ENCODE measurements around the gene SLC9B2.
A peak's percentile ranks its signal among the peaks of the same experiment; 100 is the strongest.

Gene SLC9B2

DNA sequence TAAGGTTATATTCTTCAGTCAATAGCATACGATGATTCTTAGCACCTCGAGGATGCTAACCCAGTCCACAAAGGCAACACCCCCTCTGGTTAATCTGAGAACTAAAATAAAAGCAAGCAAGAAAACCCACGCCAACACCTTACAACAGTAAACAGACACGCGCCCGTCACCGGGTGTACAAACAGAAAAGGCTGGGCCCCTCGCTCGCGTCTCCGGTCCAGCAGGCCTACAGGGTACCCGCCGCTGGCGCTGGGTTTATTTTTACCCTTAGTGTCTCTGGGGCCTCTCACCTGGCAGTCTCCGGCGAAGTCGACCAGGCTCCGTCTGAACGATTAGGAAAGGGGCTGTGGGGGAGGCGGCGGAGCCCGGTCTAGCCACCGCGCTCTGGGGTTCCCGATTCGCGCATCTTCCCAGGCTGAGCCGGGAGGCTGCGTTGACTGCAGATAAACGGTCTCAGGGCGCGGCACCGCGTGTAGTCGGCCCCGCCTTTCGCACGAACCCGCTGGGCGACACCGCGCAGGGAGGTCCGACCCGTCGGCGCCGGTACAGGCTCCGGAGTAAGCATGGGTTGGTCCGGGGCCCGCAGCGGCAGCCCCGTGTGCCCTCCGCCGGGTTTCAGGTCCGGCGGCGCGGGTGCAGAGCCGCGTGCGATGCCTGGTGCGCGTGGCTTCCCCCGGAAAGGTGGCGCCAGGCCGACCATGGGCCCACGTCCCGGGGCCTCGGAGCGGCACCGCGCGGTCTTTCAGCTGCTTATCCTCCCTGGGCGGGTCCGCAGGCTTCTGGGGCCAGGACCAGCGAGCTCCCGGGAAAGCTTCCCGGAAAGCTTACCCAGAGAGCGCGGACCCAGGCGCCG lies 441 bp downstream of the SLC9B2 start:
- peak; percentile 85 for DNase-seq

DNA sequence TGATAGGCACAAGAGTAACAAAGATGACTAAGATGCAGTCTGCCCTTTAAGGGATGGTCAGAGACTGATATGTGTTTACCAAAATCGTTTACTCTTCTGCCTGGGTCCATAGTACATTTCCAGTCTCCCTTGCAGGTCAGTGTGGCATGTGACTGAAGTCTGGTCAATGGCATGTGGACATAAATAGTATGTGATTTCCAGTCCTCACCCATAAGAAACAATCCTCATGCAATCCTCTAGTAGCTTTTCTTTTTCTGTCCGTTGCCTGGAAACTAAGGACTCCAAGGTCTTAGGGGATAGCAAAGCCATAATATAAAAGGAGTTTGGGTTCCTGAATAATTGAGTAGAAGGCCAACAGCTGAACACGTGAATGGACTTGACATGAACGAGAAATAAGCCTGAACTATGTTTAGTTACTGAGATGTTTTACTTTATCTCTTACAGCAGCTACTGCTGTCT lies 1.1 kb downstream of the SLC9B2 start:
- no peak for DNase-seq

DNA sequence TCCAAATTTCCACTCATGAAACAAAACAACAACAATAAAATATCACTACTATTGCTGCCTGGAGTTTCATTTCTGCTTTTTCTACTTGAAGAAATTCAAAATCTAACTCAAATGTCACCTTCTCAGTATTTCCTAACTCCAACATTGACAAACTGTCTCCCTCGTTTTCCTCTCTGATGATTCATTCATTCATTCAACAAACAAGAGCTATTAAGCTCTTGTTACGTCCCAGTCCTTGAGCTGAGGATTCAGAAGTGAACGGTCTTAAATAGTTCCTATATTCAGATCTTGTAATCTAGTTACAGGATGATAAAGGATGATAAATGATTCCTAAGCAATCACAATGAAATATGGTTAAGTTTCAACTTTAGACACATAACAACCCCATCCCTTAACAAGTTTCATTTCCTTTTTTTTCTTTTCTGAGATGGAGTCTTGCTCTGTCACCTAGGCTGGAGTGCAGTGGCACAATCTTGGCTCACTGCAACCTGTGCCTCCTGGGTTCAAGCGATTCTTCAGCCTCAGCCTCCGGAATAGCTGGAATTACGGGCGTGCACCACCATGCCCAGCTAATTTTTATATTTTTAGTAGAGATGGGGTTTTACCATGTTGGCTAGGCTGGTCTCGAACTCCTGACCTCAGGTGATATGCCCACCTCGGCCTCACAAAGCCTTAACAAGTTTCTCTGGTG lies 1.7 kb downstream of the SLC9B2 start:
- no peak for DNase-seq

DNA sequence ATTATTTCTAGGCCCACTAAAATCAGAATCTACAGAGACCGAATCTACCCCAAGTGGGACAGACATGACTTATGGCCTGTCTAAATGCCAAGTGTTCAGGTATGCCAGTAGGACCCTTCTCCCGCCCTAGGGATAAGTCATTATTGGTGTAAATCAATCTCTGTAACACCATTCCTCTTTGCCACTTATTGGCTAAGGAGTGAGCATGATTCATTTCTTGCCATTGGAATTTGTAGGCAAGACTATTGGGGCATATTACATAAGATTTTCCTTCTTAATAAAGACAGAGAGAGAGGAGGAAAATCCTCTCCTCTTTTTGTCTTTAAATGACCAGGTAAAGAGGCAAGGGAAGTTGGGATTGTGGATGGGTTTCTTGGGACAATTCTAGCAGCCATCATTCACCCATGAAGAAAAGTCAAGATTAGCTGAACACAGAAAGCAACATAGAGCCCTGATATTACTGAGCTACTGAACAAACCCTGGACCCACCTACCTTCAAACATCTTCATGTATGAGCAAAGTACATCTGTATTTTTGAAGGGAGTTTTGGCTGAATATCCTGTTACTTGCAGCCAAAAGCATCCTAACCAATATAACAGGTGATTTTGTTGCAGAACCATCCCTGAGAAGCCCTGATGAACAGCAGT lies 2.6 kb downstream of the SLC9B2 start:
- no peak for DNase-seq

DNA sequence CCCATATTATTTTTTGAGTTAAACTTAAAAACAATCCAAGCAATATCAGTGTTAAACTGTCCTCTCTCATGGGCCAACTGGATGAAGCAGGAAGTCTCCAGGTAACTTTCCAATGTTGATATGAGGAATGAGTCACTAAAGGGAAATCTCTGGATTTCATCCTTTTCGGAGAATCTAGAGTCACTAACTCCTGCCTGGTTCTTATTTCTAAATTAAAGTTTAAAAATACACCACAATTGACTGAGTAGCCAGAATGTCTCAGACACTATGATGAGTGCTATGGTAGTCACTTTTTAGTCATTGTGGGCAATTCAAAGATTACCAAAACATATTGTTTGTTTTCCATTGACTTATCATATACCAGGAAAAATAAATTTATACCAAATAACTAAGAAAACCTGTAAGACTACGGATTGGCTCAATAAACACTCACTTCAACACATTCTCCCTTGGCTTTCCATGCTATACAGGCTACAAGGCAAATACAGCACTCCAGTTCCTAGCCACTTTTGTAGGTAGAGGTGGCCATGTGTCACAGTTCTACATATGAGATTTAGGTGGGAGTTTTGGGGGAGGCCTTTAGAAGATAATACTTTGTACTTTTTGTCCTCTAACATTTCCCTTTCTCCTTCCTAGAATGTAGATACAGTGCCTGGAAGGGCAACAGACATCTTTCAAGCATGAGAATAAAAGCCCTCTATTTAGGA lies 8.6 kb downstream of the SLC9B2 start:
- DNase-seq: no peak

DNA sequence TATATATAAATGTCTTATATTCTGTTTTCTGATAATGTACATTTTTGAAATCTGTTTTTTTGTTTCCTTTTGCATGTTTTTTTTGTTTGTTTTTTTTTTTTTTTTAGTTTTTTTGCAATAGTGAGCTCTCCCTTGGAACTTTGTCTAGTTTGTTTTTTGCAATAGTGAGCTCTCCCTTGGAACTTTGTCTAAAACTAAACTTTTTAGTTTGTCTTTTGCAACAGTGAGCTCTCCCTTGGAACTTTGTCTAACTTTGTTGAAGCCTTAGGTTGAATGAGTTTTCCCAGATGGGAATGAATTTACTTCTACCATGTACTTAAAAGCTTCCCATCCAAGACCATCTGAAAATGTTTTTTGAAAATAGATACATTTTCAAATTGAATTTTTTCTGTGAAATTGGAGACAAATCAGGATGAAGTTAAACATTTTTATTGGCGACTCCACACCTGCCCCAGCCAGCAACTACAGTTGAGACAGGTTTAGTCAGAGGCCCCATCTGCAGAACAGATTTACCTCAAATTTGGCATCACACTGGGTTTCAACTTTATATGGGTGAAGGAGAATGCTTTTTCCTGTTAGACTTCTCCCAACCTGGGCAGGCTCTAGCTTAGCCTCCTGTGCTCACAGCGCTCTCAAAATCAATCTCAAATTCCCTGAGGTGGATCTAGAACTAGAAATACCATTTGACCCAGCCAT lies 16.0 kb downstream of the SLC9B2 start:
- DNase-seq: no peak

DNA sequence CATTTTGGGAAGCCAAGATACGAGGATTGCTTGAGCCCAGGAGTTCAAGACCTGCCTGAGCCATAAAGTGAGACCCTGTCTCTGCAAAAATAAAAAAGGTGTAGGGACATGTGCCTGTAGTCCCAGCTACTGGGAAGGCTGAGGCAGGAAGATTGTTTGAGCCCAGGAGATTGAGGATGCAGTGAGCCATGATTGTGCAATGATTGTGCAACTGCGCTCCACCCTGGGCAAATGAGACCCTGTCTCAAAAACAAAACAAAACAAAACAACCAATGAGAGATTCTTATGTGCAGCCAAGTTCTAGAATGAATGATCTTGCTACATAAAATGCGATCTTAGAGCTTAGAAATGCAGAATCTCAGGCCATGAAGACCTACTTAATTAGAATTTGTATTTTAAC lies 22.5 kb downstream of the SLC9B2 start:
- DNase-seq: no peak

DNA sequence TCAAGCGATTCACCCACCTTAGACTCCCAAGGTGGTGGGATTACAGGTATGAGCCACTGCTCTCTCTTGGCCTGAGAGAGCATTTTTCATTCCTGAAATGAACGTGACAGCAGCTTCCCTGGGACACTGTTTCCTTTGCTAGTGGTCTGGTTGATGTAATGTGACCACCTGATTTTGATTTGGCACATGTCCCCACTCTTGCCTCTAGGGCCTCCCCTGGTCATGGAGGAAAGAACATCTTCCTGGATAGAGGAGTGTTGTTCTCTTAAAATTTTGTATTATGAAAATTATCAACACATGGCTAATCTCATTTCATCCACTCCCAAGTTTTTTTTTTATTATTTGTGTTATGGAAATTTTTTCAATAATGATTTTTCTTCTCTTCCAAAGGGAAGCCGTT lies 23.8 kb downstream of the SLC9B2 start:
- no peak for DNase-seq

DNA sequence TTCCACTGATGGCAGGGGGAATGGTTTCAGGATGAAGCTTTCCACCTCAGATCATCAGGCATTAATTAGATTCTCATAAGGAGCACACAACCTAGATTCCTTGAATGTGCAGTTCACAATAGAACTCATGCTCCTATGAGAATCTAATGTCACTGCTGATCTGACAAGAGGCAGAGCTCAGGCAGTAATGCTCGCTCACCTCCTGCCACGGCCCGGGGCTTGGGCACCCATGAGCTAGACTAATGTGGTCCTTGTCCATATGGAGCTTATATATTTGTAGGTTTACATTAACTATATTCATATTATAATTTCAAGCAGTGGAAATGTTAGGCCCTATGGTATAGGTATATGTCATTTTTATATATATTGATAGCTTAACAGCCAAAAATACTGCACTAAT lies 24.4 kb downstream of the SLC9B2 start:
- DNase-seq: no peak

DNA sequence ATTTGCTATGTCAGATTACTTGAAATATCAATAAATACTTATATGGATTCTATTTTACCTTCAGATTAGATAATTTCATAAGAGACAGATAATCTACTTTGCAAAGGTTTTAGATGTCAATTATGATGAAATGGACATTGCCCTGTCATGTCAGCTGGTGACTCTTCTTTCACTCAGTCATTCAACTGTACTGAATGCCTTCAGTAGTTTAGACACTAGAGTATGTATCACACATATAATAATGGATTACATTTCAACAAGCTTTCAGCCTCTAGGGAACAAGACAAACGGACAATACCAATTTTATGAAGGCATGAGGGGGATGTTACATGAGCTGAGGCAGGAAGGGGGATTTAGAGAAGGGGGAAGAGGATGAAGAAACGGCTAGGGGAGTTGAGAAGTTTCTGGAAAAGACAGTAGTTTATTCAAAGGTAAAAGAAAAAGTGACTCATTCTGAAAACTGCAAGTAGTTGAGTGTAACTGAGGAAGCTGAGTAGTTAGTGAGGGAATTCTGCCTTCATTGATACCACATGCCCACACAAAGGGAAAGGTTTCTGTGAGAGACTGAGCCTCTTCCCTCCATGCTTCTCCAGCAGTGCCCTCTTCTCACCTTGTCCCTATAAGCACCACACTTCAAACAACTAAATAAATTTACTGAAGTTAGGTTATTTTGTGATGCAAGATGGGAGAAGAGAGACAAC lies 25.7 kb downstream of the SLC9B2 start:
- DNase-seq: no peak

DNA sequence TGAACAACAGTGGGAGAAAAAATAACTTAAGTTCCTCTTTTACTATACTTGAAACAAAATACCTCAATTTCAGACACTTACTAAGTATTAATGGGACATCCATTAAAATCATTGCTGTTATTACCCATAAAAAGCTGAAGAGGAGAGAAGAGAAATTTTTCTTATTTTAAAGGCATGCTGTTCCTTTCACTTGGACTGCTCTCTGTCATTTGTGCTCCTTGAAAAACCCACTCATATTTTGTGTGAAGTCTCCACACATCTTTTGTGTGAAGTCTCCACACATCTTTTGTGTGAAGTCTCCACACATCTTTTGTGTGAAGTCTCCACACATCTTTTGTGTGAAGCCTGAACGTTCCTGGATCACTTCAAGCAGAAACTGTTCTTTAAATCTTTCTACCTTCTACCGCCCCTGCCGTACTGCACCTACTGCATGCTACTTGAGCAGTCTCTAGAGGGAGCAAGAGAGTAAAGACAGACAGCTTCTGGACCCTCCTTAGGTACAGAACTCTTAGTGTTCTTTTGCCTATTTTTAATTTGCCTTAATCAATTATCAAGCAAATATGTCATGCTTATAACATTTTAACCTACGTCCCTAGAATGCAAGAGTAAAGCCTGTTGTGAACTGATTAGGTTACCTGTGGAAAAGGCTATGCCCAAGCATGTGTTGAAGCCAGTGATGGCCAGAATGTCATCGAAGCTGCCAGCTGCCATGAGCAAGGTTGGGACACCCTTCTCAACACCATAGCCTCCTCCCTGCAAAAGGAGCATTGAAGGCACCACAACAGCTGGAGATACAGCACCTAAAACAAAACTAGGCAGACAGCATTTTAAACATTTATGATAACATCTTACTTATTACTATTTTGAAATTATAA lies 29.9 kb downstream of the SLC9B2 start:
- DNase-seq: peak; percentile 70

DNA sequence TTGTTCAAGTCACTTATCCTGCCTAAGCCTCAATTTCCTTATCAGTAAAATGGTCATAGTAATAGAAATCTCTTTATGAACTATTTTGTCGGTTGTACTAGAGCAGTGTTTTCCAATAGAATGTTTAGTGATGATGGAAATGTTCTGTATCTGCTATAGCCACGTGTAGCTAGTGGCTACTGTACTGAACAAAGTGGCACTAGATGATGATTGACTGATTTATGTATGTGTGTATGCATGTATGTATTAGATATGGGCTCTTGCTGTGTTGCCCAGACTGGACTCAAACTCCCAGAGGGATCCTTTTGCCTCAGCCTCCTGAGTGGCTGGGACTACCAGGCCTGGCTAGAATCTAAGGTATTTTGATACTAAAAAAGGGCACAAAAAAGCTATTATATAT lies 32.4 kb downstream of the SLC9B2 start:
- no peak for DNase-seq

DNA sequence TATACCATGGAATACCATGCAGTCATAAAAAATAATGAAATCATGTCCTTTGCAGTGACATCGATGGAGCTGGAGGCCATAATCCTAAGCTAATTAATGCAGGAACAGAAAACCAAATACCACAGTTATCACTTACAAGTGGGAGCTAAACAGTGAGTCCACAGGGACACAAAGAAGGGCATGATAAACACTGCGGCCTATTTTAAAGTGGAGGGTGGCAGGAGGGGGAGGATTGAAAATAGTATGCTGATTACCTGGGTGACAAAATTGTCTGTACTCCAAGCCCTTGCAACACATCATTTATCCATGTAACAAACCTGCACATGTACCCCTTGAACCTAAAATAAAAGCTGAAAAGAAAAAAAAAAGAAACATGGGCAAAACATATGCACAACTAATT lies 40.4 kb downstream of the SLC9B2 start:
- no peak for DNase-seq

DNA sequence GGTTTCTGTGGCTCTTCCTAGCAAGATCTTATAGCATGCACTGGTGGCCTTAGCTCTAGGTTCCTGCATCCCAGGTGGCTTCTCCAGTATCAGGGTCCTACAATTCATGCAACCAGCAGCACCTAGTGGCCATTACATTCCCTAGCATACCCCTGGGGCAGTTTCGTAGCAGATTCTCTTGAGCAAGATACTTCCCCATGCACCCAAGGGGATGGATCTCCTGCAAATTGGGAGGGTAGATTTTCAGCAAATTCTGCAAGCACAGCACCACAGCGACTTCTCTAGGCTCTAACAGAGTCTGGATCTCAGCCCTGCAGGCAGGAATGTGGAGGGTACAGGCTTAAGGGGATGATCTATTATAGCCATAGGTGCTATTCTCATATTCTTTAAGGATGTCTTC lies 44.0 kb downstream of the SLC9B2 start:
- no peak for DNase-seq

DNA sequence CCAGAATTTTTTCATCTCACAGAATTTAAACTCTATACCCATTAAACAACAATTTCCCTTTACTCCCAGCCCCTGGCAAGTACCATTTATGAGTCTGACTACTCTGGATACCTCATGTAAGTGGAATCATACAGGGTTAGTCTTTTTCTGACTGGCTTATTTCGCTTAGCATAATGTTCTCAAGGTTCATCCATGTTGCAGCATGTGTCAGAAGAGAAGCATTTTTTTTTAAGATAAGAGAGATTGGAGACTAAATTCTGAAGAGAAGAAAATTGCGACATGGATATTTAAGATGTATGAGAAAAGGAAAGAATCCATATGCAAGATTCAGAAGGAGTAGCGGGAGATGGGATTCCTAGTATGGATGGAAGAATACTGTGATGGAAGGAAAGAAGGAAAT lies 45.8 kb downstream of the SLC9B2 start:
- DNase-seq: no peak

DNA sequence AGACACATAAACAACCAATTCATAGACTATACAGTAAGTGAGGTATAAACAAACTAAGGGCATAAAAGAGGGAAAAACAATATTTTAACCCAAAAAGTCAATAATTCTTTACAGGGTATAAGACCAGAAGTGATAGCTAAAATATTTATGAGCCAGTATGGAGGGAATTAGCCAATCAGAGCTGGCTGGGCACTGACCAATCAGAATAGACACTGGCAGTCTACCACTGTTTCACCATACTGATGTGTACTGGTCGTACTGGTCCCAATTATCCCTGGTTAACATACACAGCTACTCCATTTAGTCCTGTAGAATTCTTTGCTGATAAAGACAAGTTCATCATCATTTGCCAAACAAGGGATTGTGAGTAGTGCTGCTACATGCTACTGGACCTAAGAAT lies 47.3 kb downstream of the SLC9B2 start:
- no peak for DNase-seq

DNA sequence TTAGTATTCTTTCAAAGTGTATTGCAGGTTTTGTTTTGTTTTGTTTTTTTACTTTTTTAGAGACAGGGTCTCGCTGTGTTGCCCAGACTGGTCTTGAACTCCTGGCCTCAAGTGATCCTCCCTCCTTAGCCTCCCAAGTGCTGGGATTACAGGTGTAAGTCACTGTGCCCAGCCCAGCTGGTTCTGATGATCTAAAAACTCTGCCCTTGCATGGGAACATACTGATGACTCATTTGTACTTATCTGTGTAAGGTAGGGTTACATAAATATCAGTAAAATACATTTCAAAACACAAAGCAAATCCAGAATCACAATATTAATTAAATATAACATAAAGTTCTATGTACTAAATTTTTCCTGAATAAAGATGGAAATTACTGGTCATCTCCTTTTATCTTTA lies 49.7 kb downstream of the SLC9B2 start:
- no peak for DNase-seq

DNA sequence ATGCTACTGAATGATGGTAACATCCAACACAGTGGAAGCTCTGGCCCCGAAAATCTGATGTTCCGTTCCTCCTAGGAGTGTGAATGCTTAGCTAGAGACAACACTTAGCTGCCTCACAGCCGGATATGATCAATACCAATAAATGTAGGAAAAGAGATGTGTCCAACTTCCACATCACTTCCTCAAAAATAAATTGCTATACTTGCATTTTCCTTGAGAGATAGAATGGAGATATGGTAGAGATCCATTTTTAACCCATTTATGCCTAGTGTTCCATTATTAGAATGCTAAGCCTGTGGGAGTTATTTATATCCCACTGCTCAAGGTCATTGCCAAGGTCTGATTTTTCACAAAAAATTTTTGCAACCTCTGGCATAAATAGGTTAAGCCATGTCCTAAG lies 51.6 kb downstream of the SLC9B2 start:
- no peak for DNase-seq

DNA sequence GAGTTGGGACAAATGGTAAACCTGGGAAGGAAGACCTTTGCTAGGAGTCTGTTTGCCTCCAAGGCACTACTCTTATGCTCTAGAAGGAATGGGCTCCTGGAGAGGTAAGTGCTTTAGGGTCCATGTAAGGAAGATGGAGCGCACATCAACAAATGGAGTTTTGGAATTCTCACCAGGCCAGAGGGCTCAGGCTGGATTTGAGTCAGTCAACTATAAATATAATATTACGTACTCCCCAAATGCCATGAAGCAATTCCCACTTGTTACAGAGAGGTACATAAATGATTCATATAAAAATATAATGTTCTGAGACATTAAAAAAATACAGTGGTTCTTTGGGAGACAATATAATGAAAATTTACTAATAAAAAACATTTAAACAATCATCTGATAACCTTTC lies 55.4 kb downstream of the SLC9B2 start:
- DNase-seq: no peak

DNA sequence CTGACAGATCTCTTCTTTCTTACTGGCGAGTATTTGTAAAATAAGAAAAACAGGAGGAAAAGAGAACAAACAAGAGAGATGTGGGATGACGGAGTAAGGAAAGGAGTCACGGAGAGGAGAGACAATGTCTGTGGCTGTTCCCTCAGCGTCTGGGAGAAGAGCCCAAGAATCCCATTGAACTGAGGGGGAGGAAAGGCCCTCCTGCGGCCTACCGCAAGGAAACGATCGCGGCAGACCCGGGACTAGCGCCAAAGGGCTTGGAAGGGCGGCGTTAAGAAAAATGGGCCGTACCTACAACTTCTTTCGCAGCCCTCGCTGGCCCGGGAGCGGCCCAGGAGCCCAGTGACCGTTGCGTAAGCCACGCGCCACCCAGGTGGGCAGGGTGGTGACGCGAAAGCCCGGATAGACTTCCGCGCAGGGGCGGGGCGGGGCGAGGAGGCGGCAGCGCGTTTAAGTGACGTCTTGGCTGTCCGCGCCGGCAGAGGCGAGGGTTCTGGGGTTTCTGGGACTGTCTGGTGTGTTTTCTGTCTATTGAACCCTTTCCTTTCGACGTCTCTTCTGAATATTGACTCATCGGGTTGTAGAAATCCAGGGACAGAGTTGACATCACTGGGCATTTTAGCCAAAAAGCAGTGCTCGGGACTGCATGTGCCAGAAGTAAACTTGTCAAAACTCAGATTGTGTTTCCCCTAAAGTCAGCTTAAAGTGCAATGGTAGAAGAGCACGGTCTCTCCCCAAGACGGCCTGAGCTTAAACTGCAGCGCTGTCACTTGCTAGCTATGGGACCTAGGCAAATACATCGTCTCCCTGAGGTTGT lies 57.0 kb downstream of the SLC9B2 start, which contains the start of gene SLC9B1:
Gene SLC9B1 (minus strand): TSS at position 398 of the 817 bp plus-strand sequence. CDS start 27,994 bp downstream, outside the sequence.
- DNase-seq: peak; percentile 98
